Activated T-cell treated with anti-CD3 and anti-CD28 coated beads, Interleukin-2, amount 50 U/mL, for 24 hours (primary cell): Measurements from ENCODE around the gene FMN1.

Experiments used
- DNase-seq: peaks from one replicate; pipeline ENCODE4 v3.0.0-alpha.2; 2020
- H3K27ac Mint-ChIP-seq: 2 replicates; pipeline ENCODE4 v1.8.0; 2020; ENCODE audit warnings: mild to moderate bottlenecking, mixed read lengths
- H3K27me3 Mint-ChIP-seq: 2 replicates; pipeline ENCODE4 v1.8.0; 2020; ENCODE audit warnings: mixed read lengths
- H3K36me3 Mint-ChIP-seq: 2 replicates; pipeline ENCODE4 v1.8.0; 2020; ENCODE audit warnings: low read depth, mixed read lengths
- H3K4me1 Mint-ChIP-seq: 2 replicates; pipeline ENCODE4 v1.8.0; 2020; ENCODE audit warnings: low read depth, mixed read lengths
- H3K4me3 Mint-ChIP-seq: 2 replicates; pipeline ENCODE4 v1.8.0; 2020; ENCODE audit warnings: mild to moderate bottlenecking, moderate library complexity, mixed read lengths
- H3K9me3 Mint-ChIP-seq: 2 replicates; pipeline ENCODE4 v1.8.0; 2020; ENCODE audit warnings: mixed read lengths

The FMN1 gene

DNA sequence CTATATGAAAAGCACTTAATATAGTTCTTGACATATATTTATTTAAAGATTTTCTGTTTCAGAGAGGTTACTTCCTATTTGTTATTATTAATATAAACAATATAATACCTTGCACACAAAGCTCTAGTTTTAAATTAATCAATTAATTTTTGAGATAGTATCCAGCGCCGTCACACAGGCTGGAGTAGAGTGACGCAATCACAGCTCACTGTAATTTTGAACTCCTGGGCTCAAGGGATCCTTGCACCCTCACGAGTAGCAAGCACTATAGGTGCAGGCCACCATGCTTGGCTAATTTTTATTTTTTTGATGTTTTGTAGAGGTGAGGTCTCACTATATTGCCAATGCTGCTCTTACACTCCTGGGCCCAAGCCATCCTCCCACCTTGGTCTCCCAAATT is 267.4 kb downstream of the FMN1 start:
- peaks cover 9% of the 10 kb centered on the region for H3K36me3 Mint-ChIP-seq
- no peak for DNase-seq
- H3K27ac Mint-ChIP-seq: no peak overlapping the region
- H3K27me3 Mint-ChIP-seq: no peaks in the 10 kb centered on the region
- peaks cover 5% of the 10 kb centered on the region for H3K4me1 Mint-ChIP-seq
- H3K9me3 Mint-ChIP-seq: no peaks in the 10 kb centered on the region
- no peak overlapping the region for H3K4me3 Mint-ChIP-seq

DNA sequence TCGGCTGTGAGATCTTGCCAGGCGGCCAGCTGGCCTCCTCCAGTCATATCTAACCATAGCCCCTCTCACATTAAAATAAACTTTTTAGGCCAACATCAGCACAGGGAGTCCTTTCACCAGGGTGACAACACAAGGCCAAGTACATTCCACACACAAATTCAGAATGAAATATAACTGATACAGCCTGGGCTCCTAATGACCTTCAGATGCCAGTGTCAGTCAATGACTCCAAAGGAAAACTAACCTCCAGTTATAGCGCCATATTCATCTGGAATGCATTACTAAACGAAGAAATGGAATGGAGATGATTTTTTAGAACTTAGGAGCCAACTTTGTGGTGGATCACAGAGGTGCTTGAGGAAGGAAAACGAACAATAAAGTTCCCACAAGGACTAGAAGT is 271.3 kb downstream of the FMN1 start:
- no peaks in the 10 kb centered on the region for H3K27me3 Mint-ChIP-seq
- no peak overlapping the region for H3K27ac Mint-ChIP-seq
- peaks cover 9% of the 10 kb centered on the region for H3K36me3 Mint-ChIP-seq
- no peaks in the 10 kb centered on the region for H3K9me3 Mint-ChIP-seq
- H3K4me3 Mint-ChIP-seq: no peak overlapping the region
- no peak for DNase-seq
- peaks cover 5% of the 10 kb centered on the region for H3K4me1 Mint-ChIP-seq

DNA sequence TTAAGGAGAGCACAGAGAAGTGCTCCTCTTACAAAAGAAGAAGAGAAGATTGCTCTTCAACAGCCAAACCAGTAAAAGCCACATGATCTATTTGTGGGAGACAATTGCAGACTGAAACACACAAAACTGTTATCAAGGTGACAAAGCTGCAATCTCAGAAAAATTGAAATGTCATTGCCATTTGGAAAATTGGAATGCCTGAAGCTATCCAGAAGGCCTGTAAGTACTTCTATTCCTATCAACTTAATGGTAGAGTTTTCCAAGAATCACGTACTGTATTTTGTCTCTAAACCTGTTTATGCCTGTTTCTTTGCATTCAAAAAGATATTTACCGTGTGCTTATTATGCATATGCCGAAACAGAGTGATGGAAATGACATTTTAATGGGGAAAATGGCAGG is 272.0 kb downstream of the FMN1 start:
- Mint-ChIP-seq H3K9me3 (no peaks in the 10 kb centered on the region), H3K36me3 (peaks cover 9% of the 10 kb centered on the region), H3K4me3 (no peak overlapping the region), H3K27ac (no peak overlapping the region), H3K27me3 (no peaks in the 10 kb centered on the region), H3K4me1 (peaks cover 5% of the 10 kb centered on the region)
- no peak for DNase-seq

DNA sequence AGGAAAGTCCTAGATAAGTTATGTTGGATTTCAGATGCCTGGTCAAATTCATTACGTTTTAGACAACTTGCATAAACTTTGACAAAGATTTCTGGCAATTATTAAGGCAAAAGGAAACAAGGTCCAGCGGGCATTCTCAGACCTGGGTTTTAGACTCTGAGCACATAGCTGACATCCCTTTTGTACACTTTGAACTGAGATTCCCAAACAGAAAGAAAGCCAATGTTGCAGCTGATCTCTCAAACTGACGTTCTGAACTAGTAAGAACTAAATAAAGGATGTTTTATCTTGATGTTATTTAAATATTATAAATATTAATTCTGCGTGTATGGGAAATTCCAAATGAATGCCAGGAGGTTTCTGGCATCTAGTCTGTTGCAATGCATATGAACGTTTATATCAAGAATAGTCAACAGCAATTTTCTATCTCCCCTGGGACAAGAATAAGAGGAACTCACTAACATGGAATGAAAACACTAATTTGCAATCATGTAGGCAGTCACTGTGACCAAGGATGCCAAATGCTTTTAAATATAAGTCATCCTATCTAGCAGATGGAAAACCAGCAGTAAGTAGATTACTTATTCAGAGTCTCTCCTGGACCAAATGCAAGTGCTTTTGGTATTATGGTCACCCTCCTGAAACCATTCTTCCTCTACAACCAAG is 274.6 kb downstream of the FMN1 start:
- H3K4me1 Mint-ChIP-seq: peaks cover 5% of the 10 kb centered on the region
- H3K27ac Mint-ChIP-seq: no peak overlapping the region
- H3K4me3 Mint-ChIP-seq: no peak overlapping the region
- no peaks in the 10 kb centered on the region for H3K27me3 Mint-ChIP-seq
- H3K9me3 Mint-ChIP-seq: no peaks in the 10 kb centered on the region
- DNase-seq: no peak
- H3K36me3 Mint-ChIP-seq: peaks cover 3% of the 10 kb centered on the region

DNA sequence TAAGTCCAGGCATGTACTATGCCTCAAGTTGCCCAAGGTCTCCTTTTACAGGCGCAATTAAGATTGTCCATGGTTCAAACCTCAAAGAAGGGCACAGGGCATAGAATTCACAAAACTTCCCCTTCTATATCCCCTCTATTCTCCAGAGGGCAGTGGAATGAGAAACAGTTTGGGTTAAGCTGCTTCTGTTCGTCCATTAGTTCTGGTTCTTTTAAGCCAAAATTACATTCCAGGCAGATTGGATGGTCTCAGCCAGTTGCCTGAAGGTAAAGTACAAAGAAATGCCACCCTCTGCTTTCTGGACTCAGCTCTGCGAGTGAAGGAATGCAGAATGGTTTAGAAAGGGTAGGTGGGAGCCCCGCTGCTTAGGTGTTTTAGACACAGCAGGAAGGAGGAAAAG is 276.0 kb downstream of the FMN1 start:
- DNase-seq: no peak
- H3K4me1 Mint-ChIP-seq: no peaks in the 10 kb centered on the region
- H3K9me3 Mint-ChIP-seq: no peaks in the 10 kb centered on the region
- no peaks in the 10 kb centered on the region for H3K36me3 Mint-ChIP-seq
- H3K27me3 Mint-ChIP-seq: no peaks in the 10 kb centered on the region
- no peak overlapping the region for H3K4me3 Mint-ChIP-seq
- H3K27ac Mint-ChIP-seq: no peak overlapping the region

DNA sequence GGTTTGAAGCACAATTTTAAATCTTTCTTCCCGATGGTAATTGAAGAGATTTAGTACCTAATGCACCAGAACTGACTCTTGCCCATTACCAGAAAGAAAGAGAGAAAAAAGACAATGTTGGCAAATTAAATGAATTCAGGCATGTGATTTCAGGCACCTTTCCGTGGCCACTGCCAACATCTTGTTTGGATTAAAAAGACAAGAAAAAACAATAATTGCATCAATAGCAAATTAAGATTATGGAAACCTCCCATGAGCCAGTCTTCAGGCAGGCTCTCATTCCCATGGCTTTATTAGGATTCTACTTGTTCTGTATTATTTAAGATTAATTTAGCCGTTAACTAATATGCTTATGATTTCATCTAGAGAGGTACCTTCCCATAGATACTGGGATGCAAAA is 283.7 kb downstream of the FMN1 start:
- no peaks in the 10 kb centered on the region for H3K27me3 Mint-ChIP-seq
- no peak for DNase-seq
- H3K27ac Mint-ChIP-seq: no peak overlapping the region
- no peak overlapping the region for H3K4me3 Mint-ChIP-seq
- no peaks in the 10 kb centered on the region for H3K9me3 Mint-ChIP-seq
- no peaks in the 10 kb centered on the region for H3K4me1 Mint-ChIP-seq
- H3K36me3 Mint-ChIP-seq: no peaks in the 10 kb centered on the region

DNA sequence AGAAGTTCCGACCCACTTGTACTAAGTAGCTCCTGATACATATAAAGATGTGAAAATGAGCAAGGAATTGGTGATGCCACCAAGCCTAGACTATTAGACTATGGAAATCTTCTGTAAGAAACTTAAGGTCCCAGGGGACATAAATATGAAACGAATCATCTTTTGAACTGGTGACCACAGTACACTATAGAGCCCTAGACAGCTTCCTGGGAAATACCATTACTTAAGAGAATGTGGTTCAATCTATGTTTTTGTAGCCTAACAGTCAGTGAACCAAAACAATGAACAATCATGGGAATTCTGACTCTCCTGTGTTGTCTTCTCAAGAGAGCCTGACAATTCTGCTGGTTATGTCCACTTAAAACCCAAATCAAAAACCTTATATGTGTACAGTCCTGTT is 285.1 kb downstream of the FMN1 start:
- no peak overlapping the region for H3K27ac Mint-ChIP-seq
- H3K9me3 Mint-ChIP-seq: no peaks in the 10 kb centered on the region
- no peak overlapping the region for H3K4me3 Mint-ChIP-seq
- H3K27me3 Mint-ChIP-seq: no peaks in the 10 kb centered on the region
- no peaks in the 10 kb centered on the region for H3K36me3 Mint-ChIP-seq
- no peaks in the 10 kb centered on the region for H3K4me1 Mint-ChIP-seq
- no peak for DNase-seq

DNA sequence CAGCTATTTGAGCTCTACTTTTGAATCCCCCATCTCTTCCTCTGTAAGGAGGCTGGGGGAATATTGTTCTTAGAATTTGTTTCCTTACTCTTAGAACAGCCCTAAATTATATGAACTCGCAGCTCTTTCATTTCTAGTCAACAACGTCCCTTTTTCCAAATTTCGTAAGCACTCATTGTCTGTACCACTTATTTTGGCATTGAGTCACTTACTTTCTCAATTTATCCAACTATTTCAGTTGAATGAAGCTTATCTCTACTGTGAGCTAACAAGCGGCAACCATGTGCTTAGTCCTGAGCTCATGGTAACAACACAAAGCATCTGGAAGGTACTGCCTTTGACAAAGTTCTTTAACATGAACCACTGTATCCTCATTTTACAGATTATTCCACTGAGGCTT is 285.6 kb downstream of the FMN1 start:
- no peak for DNase-seq
- no peaks in the 10 kb centered on the region for H3K4me1 Mint-ChIP-seq
- H3K36me3 Mint-ChIP-seq: no peaks in the 10 kb centered on the region
- no peaks in the 10 kb centered on the region for H3K27me3 Mint-ChIP-seq
- H3K27ac Mint-ChIP-seq: no peak overlapping the region
- no peaks in the 10 kb centered on the region for H3K9me3 Mint-ChIP-seq
- no peak overlapping the region for H3K4me3 Mint-ChIP-seq

DNA sequence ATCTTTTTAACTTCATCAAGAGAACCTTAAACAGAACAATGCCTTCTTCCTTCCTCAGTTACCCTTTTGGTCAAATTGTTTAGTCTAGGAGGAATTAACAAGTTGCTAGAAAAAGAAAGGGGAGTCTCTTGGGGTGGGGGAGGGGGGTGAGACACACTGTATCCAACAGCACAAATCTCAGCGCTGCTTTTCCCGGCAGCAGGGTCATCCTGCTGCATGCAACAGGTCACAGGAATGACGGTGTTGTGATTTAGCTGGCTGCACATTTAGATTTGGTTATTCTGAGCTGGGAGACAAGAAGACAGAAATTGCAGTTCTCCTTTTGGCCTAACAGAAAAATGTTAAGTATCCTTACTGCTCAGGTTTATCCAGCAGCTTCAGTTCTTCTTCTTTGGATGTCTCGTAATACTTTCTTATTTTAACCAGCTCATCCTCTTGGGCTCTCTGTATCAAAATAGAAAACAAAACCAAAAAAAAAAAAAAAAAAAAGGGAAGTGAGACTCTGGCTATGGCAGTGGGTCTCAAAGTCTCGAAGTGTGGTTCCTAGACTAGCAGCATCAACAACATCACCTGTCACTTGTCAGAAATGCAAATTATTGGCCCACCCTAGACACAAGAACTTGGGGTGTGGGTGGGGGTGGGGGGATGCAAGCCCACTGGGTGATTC is 286.2 kb downstream of the FMN1 start:
- Mint-ChIP-seq H3K4me3 (no peak overlapping the region), H3K27me3 (no peaks in the 10 kb centered on the region), H3K9me3 (no peaks in the 10 kb centered on the region), H3K27ac (no peak overlapping the region), H3K4me1 (no peaks in the 10 kb centered on the region), H3K36me3 (no peaks in the 10 kb centered on the region)
- DNase-seq: no peak

DNA sequence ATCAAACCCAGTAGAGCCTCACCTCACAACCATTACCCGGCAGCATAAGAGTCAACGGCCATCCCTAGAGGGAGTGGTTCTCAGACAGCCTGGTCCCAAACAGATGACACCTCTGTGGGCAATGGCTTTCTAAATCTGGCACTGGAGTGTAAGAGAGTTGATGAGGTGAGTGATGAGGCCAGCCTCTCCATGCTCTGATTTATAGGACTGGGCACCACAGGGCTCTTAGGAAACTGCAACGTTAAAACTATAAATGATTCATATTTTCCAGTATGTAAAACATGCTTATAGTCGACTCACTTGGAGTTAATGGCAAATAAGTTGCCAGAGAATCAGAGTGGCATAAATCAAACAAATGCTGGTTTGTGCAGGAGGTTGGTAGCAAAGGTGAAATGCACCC is 289.0 kb downstream of the FMN1 start:
- Mint-ChIP-seq H3K27me3 (no peaks in the 10 kb centered on the region), H3K4me1 (no peaks in the 10 kb centered on the region), H3K9me3 (no peaks in the 10 kb centered on the region), H3K36me3 (no peaks in the 10 kb centered on the region), H3K4me3 (no peak overlapping the region), H3K27ac (no peak overlapping the region)
- no peak for DNase-seq

DNA sequence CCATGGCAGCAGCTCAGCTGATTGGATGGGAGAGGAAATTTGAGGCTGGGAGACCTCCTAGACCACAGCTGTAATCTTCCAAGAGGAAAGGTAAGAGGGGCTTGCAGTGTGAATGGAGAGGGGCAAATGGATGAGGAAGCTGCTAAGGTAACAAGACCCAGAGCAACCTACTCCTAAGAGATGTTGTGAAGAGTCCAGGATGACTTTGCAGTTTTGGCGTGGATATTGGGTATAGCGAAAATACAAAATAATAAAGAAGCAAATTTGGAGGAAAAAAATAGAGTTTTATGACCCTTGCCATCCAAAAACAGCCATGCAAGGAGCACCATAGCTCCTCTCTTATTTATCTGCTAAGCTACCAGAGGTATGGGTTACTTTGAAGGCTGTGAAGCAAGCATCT is 290.1 kb downstream of the FMN1 start:
- no peak for DNase-seq
- Mint-ChIP-seq H3K36me3 (no peaks in the 10 kb centered on the region), H3K4me3 (no peak overlapping the region), H3K9me3 (no peaks in the 10 kb centered on the region), H3K27me3 (no peaks in the 10 kb centered on the region), H3K4me1 (no peaks in the 10 kb centered on the region), H3K27ac (no peak overlapping the region)

DNA sequence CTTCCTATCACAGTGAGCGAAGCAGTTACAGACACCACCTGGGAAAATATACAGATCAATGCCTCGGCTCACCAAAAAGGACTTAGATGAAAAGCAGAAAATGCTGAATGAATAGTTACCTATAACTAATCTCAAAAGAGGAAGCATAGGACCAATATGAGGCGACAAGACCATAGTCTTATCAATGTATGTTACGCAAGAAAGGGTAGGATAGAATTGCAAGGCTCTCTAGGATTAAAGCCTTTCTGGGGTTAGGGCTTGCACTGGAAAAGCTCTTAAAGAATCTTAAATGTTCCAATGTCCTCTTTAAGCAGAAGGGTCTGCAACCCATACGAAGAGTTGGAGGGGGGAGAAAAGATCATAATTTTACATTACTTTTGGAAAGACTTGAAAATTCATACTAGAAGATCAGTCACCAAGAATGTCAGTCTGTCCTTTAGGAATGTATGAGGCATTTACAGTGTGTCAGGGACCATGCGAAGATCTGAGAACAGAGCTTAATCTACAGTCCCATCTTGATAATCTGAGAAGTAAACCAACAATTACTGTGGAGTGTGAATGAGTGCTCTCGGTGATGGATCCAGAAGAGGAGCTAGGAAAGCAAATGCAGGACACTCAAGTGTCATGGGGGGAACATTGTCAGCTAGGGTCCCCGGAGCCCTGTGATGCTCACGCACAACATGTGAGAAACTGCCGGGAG is 290.8 kb downstream of the FMN1 start:
- Mint-ChIP-seq H3K36me3 (peaks cover 3% of the 10 kb centered on the region), H3K4me3 (no peak overlapping the region), H3K27me3 (no peaks in the 10 kb centered on the region), H3K4me1 (no peaks in the 10 kb centered on the region), H3K9me3 (no peaks in the 10 kb centered on the region), H3K27ac (no peak overlapping the region)
- no peak for DNase-seq

DNA sequence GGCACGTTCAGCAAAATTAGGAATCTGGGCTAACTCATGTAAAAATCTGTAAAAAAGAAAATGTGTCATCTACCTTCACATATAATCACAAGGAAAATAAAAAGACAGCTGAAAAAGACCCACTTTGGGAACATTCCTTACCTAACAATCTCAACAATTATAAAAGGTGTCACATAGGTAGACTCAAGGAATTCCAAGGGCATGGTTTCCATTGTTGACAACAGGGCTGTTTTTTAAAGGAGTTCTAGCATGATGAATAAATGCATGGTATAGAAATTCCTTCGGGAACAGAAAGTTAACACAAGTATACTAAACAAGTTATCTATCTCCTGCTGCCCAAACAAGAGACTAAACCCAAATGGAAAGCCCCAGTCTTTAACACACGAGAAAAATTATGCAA is 292.5 kb downstream of the FMN1 start:
- Mint-ChIP-seq H3K36me3 (peaks cover 10% of the 10 kb centered on the region), H3K4me3 (no peak overlapping the region), H3K27me3 (no peaks in the 10 kb centered on the region), H3K9me3 (no peaks in the 10 kb centered on the region), H3K4me1 (no peaks in the 10 kb centered on the region), H3K27ac (no peak overlapping the region)
- no peak for DNase-seq

DNA sequence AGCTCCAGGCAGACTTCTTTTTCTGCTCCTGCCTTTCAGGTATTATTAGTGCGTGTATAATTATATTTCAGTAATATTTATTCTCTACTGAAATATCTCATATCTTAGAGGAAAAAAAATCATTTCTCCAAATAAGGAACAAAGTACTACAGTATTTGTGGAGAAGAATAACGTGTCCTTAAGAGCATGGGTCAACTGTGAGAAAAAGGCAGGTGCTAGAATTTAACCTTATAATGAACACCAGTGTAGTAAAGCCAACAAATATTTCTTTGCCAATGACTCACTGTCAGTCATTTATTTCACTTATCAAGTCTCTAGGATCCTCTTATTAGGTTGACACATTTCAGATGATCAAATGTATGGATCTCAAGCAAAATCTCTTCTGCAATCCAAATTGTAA is 293.3 kb downstream of the FMN1 start:
- no peak overlapping the region for H3K27ac Mint-ChIP-seq
- peaks cover 10% of the 10 kb centered on the region for H3K36me3 Mint-ChIP-seq
- H3K9me3 Mint-ChIP-seq: no peaks in the 10 kb centered on the region
- H3K27me3 Mint-ChIP-seq: no peaks in the 10 kb centered on the region
- DNase-seq: no peak
- no peaks in the 10 kb centered on the region for H3K4me1 Mint-ChIP-seq
- H3K4me3 Mint-ChIP-seq: no peak overlapping the region

DNA sequence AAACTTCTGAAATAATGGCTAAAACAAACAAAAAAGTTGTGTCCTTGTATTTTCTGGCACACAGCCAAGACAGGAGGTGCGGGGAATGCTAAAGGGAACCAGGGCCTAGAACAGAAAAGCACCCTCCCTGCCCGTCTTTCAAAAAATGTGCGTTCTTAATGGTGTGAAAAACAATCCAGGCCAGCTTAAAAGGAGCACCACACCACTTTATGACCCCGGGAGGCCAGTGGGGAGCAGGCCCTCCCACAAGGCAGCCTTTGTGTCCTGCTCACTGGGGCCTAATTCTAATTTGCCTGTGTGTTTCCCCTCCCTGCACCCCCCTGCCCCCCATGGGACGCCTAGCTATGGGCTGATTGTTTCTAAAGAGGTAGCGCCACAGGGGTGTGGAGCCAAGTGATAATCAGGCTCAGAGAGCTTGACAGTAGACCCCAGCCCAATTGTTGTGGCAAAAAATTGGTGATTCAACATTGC is 295.4 kb downstream of the FMN1 start:
- Mint-ChIP-seq H3K27ac (no peak overlapping the region), H3K4me1 (no peaks in the 10 kb centered on the region), H3K9me3 (no peaks in the 10 kb centered on the region), H3K4me3 (no peak overlapping the region), H3K36me3 (peaks cover 10% of the 10 kb centered on the region), H3K27me3 (no peaks in the 10 kb centered on the region)
- DNase-seq: no peak
